Measurements from ENCODE around the gene ERG28. TPM values are rescaled to one million over a fixed set of nuclear protein-coding genes. Genes with fewer than 3 reads are reported as not detected.
A peak's percentile ranks its signal among the peaks of the same experiment; 100 is the strongest.

ERG28 gene
- total and polyA plus RNA-seq, 2 of the 13 experiments (the other 11 are each of a cell fraction or from before 2014, with no cell fraction given), result 27.3 to 32.3 TPM

- TF ChIP-seq TRIM22 (IDR thresholded peaks at IDR 0.05) (no peak), ZNF572 (CRISPR knock-in tag; IDR thresholded peaks at IDR 0.05) (no peak), SMAD9 (CRISPR knock-in tag; IDR thresholded peaks at IDR 0.05) (no peak), JUND (CRISPR knock-in tag; IDR thresholded peaks at IDR 0.05) (no peak), FOXO1 (CRISPR knock-in tag; IDR thresholded peaks at IDR 0.05) (no peak), HOXA3 (CRISPR knock-in tag; IDR thresholded peaks at IDR 0.05) (peak; percentile 85), ZNF446 (CRISPR knock-in tag; IDR thresholded peaks at IDR 0.05) (0 out of 2 replicates have a peak, but pooled peaks have one; percentile 29), ZNF503 (CRISPR knock-in tag; IDR thresholded peaks at IDR 0.05) (peak; percentile 25; the same call in 1 of the 2 replicates), MBD4 (IDR thresholded peaks at IDR 0.05; ENCODE audit: borderline replicate concordance, low read length) (no peak), NONO (IDR thresholded peaks at IDR 0.05) (no peak), NONO (CRISPR knock-in tag; conservative IDR thresholded peaks at IDR 0.05) (peak; percentile 67), MYC (CRISPR knock-in tag; IDR thresholded peaks at IDR 0.05; ENCODE audit: borderline replicate concordance) (peak; percentile 53), TAF15 (IDR thresholded peaks at IDR 0.05; ENCODE audit: low read depth, low read length, poor library complexity, severe bottlenecking) (peak; percentile 76), HIVEP1 (CRISPR knock-in tag; IDR thresholded peaks at IDR 0.05) (no peak), HMG20A (CRISPR knock-in tag; IDR thresholded peaks at IDR 0.05; ENCODE audit: borderline replicate concordance) (no peak), SP4 (CRISPR knock-in tag; IDR thresholded peaks at IDR 0.05) (peak; percentile 71), FOXA1 (IDR thresholded peaks at IDR 0.05) (no peak), FOXA1 (CRISPR knock-in tag; IDR thresholded peaks at IDR 0.05) (no peak), SIX1 (CRISPR knock-in tag; IDR thresholded peaks at IDR 0.05; ENCODE audit: borderline replicate concordance) (no peak), ZSCAN31 (CRISPR knock-in tag; IDR thresholded peaks at IDR 0.05; ENCODE audit: low read depth) (0 out of 2 replicates have a peak, but pooled peaks have one; percentile 15), TGIF2 (CRISPR knock-in tag; IDR thresholded peaks at IDR 0.05) (0 out of 2 replicates have a peak, but pooled peaks have one; percentile 17), TEAD2 (CRISPR knock-in tag; IDR thresholded peaks at IDR 0.05) (no peak)
- TF ChIP-seq, protein P1, sequence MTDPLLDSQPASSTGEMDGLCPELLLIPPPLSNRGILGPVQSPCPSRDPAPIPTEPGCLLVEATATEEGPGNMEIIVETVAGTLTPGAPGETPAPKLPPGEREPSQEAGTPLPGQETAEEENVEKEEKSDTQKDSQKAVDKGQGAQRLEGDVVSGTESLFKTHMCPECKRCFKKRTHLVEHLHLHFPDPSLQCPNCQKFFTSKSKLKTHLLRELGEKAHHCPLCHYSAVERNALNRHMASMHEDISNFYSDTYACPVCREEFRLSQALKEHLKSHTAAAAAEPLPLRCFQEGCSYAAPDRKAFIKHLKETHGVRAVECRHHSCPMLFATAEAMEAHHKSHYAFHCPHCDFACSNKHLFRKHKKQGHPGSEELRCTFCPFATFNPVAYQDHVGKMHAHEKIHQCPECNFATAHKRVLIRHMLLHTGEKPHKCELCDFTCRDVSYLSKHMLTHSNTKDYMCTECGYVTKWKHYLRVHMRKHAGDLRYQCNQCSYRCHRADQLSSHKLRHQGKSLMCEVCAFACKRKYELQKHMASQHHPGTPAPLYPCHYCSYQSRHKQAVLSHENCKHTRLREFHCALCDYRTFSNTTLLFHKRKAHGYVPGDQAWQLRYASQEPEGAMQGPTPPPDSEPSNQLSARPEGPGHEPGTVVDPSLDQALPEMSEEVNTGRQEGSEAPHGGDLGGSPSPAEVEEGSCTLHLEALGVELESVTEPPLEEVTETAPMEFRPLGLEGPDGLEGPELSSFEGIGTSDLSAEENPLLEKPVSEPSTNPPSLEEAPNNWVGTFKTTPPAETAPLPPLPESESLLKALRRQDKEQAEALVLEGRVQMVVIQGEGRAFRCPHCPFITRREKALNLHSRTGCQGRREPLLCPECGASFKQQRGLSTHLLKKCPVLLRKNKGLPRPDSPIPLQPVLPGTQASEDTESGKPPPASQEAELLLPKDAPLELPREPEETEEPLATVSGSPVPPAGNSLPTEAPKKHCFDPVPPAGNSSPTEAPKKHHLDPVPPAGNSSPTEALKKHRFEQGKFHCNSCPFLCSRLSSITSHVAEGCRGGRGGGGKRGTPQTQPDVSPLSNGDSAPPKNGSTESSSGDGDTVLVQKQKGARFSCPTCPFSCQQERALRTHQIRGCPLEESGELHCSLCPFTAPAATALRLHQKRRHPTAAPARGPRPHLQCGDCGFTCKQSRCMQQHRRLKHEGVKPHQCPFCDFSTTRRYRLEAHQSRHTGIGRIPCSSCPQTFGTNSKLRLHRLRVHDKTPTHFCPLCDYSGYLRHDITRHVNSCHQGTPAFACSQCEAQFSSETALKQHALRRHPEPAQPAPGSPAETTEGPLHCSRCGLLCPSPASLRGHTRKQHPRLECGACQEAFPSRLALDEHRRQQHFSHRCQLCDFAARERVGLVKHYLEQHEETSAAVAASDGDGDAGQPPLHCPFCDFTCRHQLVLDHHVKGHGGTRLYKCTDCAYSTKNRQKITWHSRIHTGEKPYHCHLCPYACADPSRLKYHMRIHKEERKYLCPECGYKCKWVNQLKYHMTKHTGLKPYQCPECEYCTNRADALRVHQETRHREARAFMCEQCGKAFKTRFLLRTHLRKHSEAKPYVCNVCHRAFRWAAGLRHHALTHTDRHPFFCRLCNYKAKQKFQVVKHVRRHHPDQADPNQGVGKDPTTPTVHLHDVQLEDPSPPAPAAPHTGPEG (CRISPR knock-in tag; IDR thresholded peaks at IDR 0.05), result peak; percentile 73
Observed at GRCh38 chr14:75660630-75661498, at the start of gene ERG28, which contains the start of gene TTLL5 (continued).

All from HepG2 (cell line).